Measurements from ENCODE around the gene TRAK2.

The TRAK2 gene

DNA sequence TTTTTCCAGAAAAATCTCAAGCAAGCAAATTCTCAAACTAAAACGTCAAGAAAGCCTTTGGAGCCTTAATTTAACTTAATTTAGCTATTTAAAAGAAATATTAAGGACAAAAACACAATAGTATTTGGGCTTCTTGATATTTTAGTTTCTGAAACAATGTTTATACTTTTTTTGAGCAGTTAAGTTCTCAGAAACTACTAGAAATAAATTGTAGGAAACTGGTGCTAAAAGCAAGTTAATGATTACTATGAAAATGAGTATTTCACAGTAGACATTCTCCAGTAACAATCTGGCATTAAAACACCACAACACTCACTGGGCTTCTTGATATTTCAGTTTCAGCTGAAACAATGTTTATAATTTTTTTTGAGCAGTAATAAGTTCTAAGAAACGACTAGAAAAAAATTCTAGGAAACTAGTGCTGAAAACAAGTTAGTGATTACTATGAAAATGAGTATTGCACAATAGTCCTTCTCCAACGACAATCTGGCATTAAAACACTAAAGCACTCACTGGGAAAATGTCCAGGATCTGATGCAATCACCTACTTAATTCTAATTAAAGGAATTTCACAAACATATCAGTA lies 45.1 kb downstream of the TRAK2 start:
- DNase-seq (ENCODE audit: extremely low spot score) = no peak
- ChIA-PET POLR2A (no interaction called here), CTCF (interaction anchor here (0.7 kb wide), 1 partner anchor 107 kb away, joined by 3 read pairs; no protein-coding TSS in a partner anchor)
- TF ChIP-seq ELF4 (IDR thresholded peaks at IDR 0.05) (no peak), LEF1 (IDR thresholded peaks at IDR 0.05; ENCODE audit: borderline replicate concordance) (no peak), FOXM1 (IDR thresholded peaks at IDR 0.05; ENCODE audit: borderline replicate concordance) (no peak), CTBP1 (IDR thresholded peaks at IDR 0.05; ENCODE audit: borderline replicate concordance) (no peak), ZNF384 (IDR thresholded peaks at IDR 0.05) (no peak), FOXK2 (IDR thresholded peaks at IDR 0.05) (no peak), TARDBP (IDR thresholded peaks at IDR 0.05) (no peak), L3MBTL2 (conservative IDR thresholded peaks at IDR 0.05) (no peak), ARNT (IDR thresholded peaks at IDR 0.05) (no peak), SUZ12 (IDR thresholded peaks at IDR 0.05) (no peak), FOXA1 (IDR thresholded peaks at IDR 0.05) (no peak), HDGF (IDR thresholded peaks at IDR 0.05; ENCODE audit: borderline replicate concordance) (no peak), NFRKB (IDR thresholded peaks at IDR 0.05) (no peak), BHLHE40 (IDR thresholded peaks at IDR 0.05; ENCODE audit: borderline replicate concordance) (no peak), SP1 (IDR thresholded peaks at IDR 0.05) (no peak)
- TF ChIP-seq, protein P1, sequence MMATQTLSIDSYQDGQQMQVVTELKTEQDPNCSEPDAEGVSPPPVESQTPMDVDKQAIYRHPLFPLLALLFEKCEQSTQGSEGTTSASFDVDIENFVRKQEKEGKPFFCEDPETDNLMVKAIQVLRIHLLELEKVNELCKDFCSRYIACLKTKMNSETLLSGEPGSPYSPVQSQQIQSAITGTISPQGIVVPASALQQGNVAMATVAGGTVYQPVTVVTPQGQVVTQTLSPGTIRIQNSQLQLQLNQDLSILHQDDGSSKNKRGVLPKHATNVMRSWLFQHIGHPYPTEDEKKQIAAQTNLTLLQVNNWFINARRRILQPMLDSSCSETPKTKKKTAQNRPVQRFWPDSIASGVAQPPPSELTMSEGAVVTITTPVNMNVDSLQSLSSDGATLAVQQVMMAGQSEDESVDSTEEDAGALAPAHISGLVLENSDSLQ (IDR thresholded peaks at IDR 0.05) = no peak

DNA sequence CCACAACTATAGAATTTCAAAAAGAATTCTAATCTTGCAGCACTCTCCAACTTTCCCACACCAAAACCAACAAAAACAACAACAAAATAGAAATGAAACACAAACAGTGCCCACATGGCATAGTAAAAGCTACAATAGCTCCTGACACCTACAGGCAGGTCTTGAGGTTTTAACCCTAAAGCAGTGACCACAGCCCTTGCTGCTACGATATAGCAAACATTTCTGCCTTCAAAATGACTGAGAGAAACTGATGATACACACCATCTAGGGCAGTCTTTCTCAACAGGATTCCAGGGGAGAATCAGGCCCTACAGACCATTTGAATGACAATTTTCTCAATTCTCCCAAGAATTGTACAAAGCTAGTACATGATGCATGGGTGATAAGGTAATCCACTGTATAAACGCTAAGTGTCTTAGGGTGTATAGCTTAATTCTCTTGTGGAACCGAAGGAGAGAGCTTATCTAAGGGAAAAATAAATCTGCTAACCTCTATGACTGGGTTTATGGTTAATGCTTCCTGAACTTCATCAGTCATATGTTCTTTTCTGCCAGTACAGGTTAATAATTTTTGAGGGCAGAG lies 46.5 kb downstream of the TRAK2 start:
- ChIA-PET CTCF (interaction anchor here (1.2 kb wide), 1 partner anchor 8 kb away, joined by 4 read pairs; no protein-coding TSS in a partner anchor), POLR2A (no interaction called here)
- no peak for DNase-seq (ENCODE audit: extremely low spot score)
- TF ChIP-seq, protein P1 (IDR thresholded peaks at IDR 0.05) = no peak
- TF ChIP-seq HDGF (IDR thresholded peaks at IDR 0.05; ENCODE audit: borderline replicate concordance) (no peak), SUZ12 (IDR thresholded peaks at IDR 0.05) (no peak), ZNF384 (IDR thresholded peaks at IDR 0.05) (no peak), FOXK2 (IDR thresholded peaks at IDR 0.05) (no peak), TARDBP (IDR thresholded peaks at IDR 0.05) (no peak), SP1 (IDR thresholded peaks at IDR 0.05) (no peak), FOXA1 (IDR thresholded peaks at IDR 0.05) (no peak), ARNT (IDR thresholded peaks at IDR 0.05) (no peak), NFRKB (IDR thresholded peaks at IDR 0.05) (no peak), ELF4 (IDR thresholded peaks at IDR 0.05) (no peak), BHLHE40 (IDR thresholded peaks at IDR 0.05; ENCODE audit: borderline replicate concordance) (no peak), FOXM1 (IDR thresholded peaks at IDR 0.05; ENCODE audit: borderline replicate concordance) (no peak), L3MBTL2 (conservative IDR thresholded peaks at IDR 0.05) (no peak), LEF1 (IDR thresholded peaks at IDR 0.05; ENCODE audit: borderline replicate concordance) (no peak), CTBP1 (IDR thresholded peaks at IDR 0.05; ENCODE audit: borderline replicate concordance) (no peak)

GRCh38 chr2:201403880-201404279 lies 47.4 kb downstream of the TRAK2 start:
- CTCF ChIA-PET = interaction anchor here (1.2 kb wide), 1 partner anchor 9 kb away, joined by 4 read pairs; no protein-coding TSS in a partner anchor

GRCh38 chr2:201402651-201403562 lies 48.4 kb downstream of the TRAK2 start:
- TF ChIP-seq ELF4 (IDR thresholded peaks at IDR 0.05) (no peak), TARDBP (IDR thresholded peaks at IDR 0.05) (no peak), SUZ12 (IDR thresholded peaks at IDR 0.05) (no peak), NFRKB (IDR thresholded peaks at IDR 0.05) (no peak), CTBP1 (IDR thresholded peaks at IDR 0.05; ENCODE audit: borderline replicate concordance) (no peak), FOXM1 (IDR thresholded peaks at IDR 0.05; ENCODE audit: borderline replicate concordance) (no peak), ARNT (IDR thresholded peaks at IDR 0.05) (no peak), ZNF384 (IDR thresholded peaks at IDR 0.05) (no peak), SP1 (IDR thresholded peaks at IDR 0.05) (no peak), BHLHE40 (IDR thresholded peaks at IDR 0.05; ENCODE audit: borderline replicate concordance) (no peak), FOXK2 (IDR thresholded peaks at IDR 0.05) (no peak), HDGF (IDR thresholded peaks at IDR 0.05; ENCODE audit: borderline replicate concordance) (no peak), FOXA1 (IDR thresholded peaks at IDR 0.05) (no peak), LEF1 (IDR thresholded peaks at IDR 0.05; ENCODE audit: borderline replicate concordance) (no peak), L3MBTL2 (conservative IDR thresholded peaks at IDR 0.05) (no peak)
- TF ChIP-seq, protein P1 (IDR thresholded peaks at IDR 0.05) = no peak
- CTCF ChIA-PET = no interaction called here
- no peak for DNase-seq (ENCODE audit: extremely low spot score)
- POLR2A ChIA-PET = interaction anchor here (0.9 kb wide), 1 partner anchor 240 kb away, joined by 3 read pairs; the partner anchor contains the start of gene TMEM237

More at GRCh38 chr2:201403880-201404279, 47.4 kb downstream of the TRAK2 start:
- TF ChIP-seq ZNF384 (IDR thresholded peaks at IDR 0.05) = no peak
- TF ChIP-seq, protein P1 (IDR thresholded peaks at IDR 0.05) = no peak
- TF ChIP-seq FOXM1 (IDR thresholded peaks at IDR 0.05; ENCODE audit: borderline replicate concordance) = no peak
- TF ChIP-seq ARNT (IDR thresholded peaks at IDR 0.05) = no peak
- no peak for TF ChIP-seq BHLHE40 (IDR thresholded peaks at IDR 0.05; ENCODE audit: borderline replicate concordance)
- POLR2A ChIA-PET = no interaction called here
- no peak for DNase-seq (ENCODE audit: extremely low spot score)

Measured in HEK293T (cell line).